ENCODE data around the gene SYT11. TPM values are rescaled to one million over a fixed set of nuclear protein-coding genes. Genes with fewer than 3 reads are reported as not detected.

Gene SYT11
- total and polyA plus RNA-seq, 7 experiments from 2014 or later = 0.39 to 22.9 (median 1.4) TPM

- H3K4me1 Mint-ChIP-seq = peaks cover 11 to 38% (median 21%) of the 10 kb centered on the region in 7 donors
- H3K27ac Mint-ChIP-seq = peak overlapping the region; percentile 90 to 99 (median 96)
- no peak for DNase-seq
- H3K36me3 Mint-ChIP-seq = peaks cover 6 to 31% (median 7%) of the 10 kb centered on the region in 5 donors
- CTCF ChIA-PET = interaction anchor here (0.6 kb wide), 1 partner anchor 141 kb away, joined by 3 read pairs; the partner anchor contains the start of gene UBQLN4
- no peaks in the 10 kb centered on the region for H3K9me3 Mint-ChIP-seq
- no peak overlapping the region for H3K4me3 ChIP-seq (ENCODE audit: low read length)
- H3K27me3 Mint-ChIP-seq = no peaks in the 10 kb centered on the region
- peak overlapping the region; percentile 80 for H3K27ac ChIP-seq (ENCODE audit: low read depth, low read length)
- H3K27me3 ChIP-seq (ENCODE audit: control insufficient read depth in 2 of 2, insufficient read depth in 2 of 2, low read length in 2 of 2) = no peaks in the 10 kb centered on the region
- peak overlapping the region; percentile 85 to 99 (median 96) for H3K4me3 Mint-ChIP-seq
- POLR2A ChIA-PET = interaction anchor here (0.7 kb wide), 1 partner anchor 1307 kb away, joined by 4 read pairs; no protein-coding TSS in a partner anchor
- peaks cover 14 to 46% (median 26%) of the 10 kb centered on the region in 3 experiments for H3K36me3 ChIP-seq (ENCODE audit: control insufficient read depth in 2 of 3, insufficient read depth in 3 of 3, low read length in 3 of 3)
- intact Hi-C loops (cut with micrococcal nuclease) = loop anchor here (5.0 to 10.0 kb wide), 2 partner anchors 587 to 590 kb away; partner anchors contain the start of gene RUSC1 (in 2 of the 2)
- no peaks in the 10 kb centered on the region for H3K9me3 ChIP-seq (ENCODE audit: control insufficient read depth in 2 of 3, low read length in 3 of 3)
- H3K4me1 ChIP-seq (ENCODE audit: control insufficient read depth in 2 of 2, insufficient read depth in 2 of 2, low read length in 2 of 2) = peaks cover 5 to 17% of the 10 kb centered on the region in 2 donors
- ATAC-seq = no peak
Observed at GRCh38 chr1:155912056-155912536, 52.7 kb downstream of the SYT11 start.

GRCh38 chr1:155913969-155914757 lies 54.8 kb downstream of the SYT11 start:
- peaks cover 5 to 17% of the 10 kb centered on the region in 2 donors for H3K4me1 ChIP-seq (ENCODE audit: control insufficient read depth in 2 of 2, insufficient read depth in 2 of 2, low read length in 2 of 2)
- H3K9me3 ChIP-seq (ENCODE audit: control insufficient read depth in 2 of 3, low read length in 3 of 3) = no peaks in the 10 kb centered on the region
- DNase-seq (no peak), ATAC-seq (no peak)
- no peaks in the 10 kb centered on the region for H3K27me3 Mint-ChIP-seq
- H3K27ac ChIP-seq (ENCODE audit: low read depth, low read length) = no peak overlapping the region
- peaks cover 11 to 29% (median 24%) of the 10 kb centered on the region in 7 donors for H3K4me1 Mint-ChIP-seq
- H3K27me3 ChIP-seq (ENCODE audit: control insufficient read depth in 2 of 2, insufficient read depth in 2 of 2, low read length in 2 of 2) = no peaks in the 10 kb centered on the region
- peak overlapping the region in 2 of 9 donors; percentile 62 to 64 for H3K27ac Mint-ChIP-seq
- POLR2A ChIA-PET = interaction anchor here (1.7 kb wide), 1 partner anchor 20 kb away, joined by 6 read pairs; the partner anchor contains the start of gene KHDC4
- H3K36me3 Mint-ChIP-seq = peaks cover 9 to 33% (median 18%) of the 10 kb centered on the region in 5 donors
- peaks cover 27 to 55% (median 42%) of the 10 kb centered on the region in 3 experiments for H3K36me3 ChIP-seq (ENCODE audit: control insufficient read depth in 2 of 3, insufficient read depth in 3 of 3, low read length in 3 of 3)
- H3K9me3 Mint-ChIP-seq = no peaks in the 10 kb centered on the region
- CTCF ChIA-PET = no interaction called here
- no peak overlapping the region for H3K4me3 ChIP-seq (ENCODE audit: low read length)
- intact Hi-C loops (cut with micrococcal nuclease) = loop anchor here (5.0 to 10.0 kb wide), 2 partner anchors 589 to 592 kb away; partner anchors contain the start of gene RUSC1 (in 2 of the 2)
- no peak overlapping the region for H3K4me3 Mint-ChIP-seq

DNA sequence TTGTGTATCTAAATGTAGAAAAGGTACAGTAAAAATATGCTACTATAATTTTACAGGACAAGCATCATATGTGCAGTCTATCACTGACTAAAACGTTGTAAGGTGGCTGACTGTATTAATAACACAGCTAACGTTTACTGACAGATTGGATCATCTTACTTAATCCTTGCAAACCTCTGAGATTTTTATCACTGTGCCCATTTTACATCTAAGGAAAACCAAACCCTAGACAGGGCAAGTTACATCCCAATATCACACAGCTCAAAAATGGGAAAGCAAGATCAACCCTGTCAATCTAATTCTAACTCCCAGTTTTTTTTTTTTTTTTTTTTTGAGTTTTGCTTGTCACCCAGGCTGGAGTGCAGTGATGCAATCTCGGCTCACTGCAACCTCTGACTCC lies 59.3 kb downstream of the SYT11 start:
- ChIA-PET POLR2A (interaction anchor here (0.8 to 1.4 kb wide), 3 partner anchors 13 to 65 kb away, joined by 3 to 4 read pairs (median 4); partner anchors contain the start of gene ARHGEF2), CTCF (no interaction called here)
- Mint-ChIP-seq H3K27me3 (no peaks in the 10 kb centered on the region), H3K4me1 (peaks cover 0 to 15% (median 0%) of the 10 kb centered on the region in 7 donors), H3K36me3 (peaks cover 16 to 59% (median 35%) of the 10 kb centered on the region in 5 donors), H3K4me3 (no peak overlapping the region), H3K9me3 (no peaks in the 10 kb centered on the region), H3K27ac (peak overlapping the region in 1 of 9 donors; percentile 22)
- Histone ChIP-seq H3K4me3 (ENCODE audit: low read length) (no peak overlapping the region), H3K36me3 (ENCODE audit: control insufficient read depth in 2 of 3, insufficient read depth in 3 of 3, low read length in 3 of 3) (peaks cover 43 to 90% (median 72%) of the 10 kb centered on the region in 3 experiments), H3K27me3 (ENCODE audit: control insufficient read depth in 2 of 2, insufficient read depth in 2 of 2, low read length in 2 of 2) (no peaks in the 10 kb centered on the region), H3K4me1 (ENCODE audit: control insufficient read depth in 2 of 2, insufficient read depth in 2 of 2, low read length in 2 of 2) (no peaks in the 10 kb centered on the region), H3K9me3 (ENCODE audit: control insufficient read depth in 2 of 3, low read length in 3 of 3) (no peaks in the 10 kb centered on the region), H3K27ac (ENCODE audit: low read depth, low read length) (no peak overlapping the region)
- no peak for DNase-seq
- ATAC-seq = no peak
- intact Hi-C loops (cut with micrococcal nuclease) = loop anchor here in 1 of 2 donors (10.0 kb wide), 1 partner anchor 594 kb away; the partner anchor contains the start of gene RUSC1

GRCh38 chr1:155919801-155920200 lies 60.4 kb downstream of the SYT11 start:
- Mint-ChIP-seq H3K27ac (peak overlapping the region in 1 of 9 donors; percentile 4), H3K36me3 (peaks cover 16 to 55% (median 36%) of the 10 kb centered on the region in 5 donors), H3K27me3 (no peaks in the 10 kb centered on the region), H3K9me3 (no peaks in the 10 kb centered on the region), H3K4me1 (peaks cover 0 to 16% (median 0%) of the 10 kb centered on the region in 7 donors), H3K4me3 (no peak overlapping the region)
- Histone ChIP-seq H3K9me3 (ENCODE audit: control insufficient read depth in 2 of 3, low read length in 3 of 3) (no peaks in the 10 kb centered on the region), H3K4me1 (ENCODE audit: control insufficient read depth in 2 of 2, insufficient read depth in 2 of 2, low read length in 2 of 2) (no peaks in the 10 kb centered on the region), H3K36me3 (ENCODE audit: control insufficient read depth in 2 of 3, insufficient read depth in 3 of 3, low read length in 3 of 3) (peaks cover 47 to 86% (median 63%) of the 10 kb centered on the region in 3 experiments), H3K27ac (ENCODE audit: low read depth, low read length) (no peak overlapping the region), H3K27me3 (ENCODE audit: control insufficient read depth in 2 of 2, insufficient read depth in 2 of 2, low read length in 2 of 2) (no peaks in the 10 kb centered on the region), H3K4me3 (ENCODE audit: low read length) (no peak overlapping the region)
- DNase-seq = no peak
- ChIA-PET POLR2A (interaction anchor here (1.7 kb wide), 1 partner anchor 11 kb away, joined by 7 read pairs; no protein-coding TSS in a partner anchor), CTCF (no interaction called here)
- intact Hi-C loops (cut with micrococcal nuclease) = loop anchor here in 1 of 2 donors (10.0 kb wide), 1 partner anchor 595 kb away; the partner anchor contains the start of gene RUSC1
- no peak for ATAC-seq

DNA sequence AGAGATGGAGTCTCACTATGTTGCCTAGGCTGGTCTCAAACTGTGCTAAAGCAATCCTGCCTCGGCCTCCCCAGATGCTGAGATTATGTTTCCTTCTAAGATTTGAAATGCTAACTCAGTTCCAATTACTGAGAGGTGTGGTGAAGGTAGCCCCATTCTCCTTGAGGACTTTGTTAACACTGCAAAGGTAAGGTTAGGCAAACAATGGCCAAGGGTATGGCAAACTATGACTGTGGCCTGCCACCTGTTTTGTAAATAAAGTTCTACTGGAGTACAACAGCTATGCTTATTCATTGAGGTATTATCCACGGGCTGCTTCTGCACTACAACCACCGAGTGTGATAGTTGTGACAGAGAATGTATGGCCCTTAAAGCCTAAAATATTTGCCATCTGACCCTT lies 61.4 kb downstream of the SYT11 start:
- no peak for DNase-seq
- H3K9me3 ChIP-seq (ENCODE audit: control insufficient read depth in 2 of 3, low read length in 3 of 3) = no peaks in the 10 kb centered on the region
- H3K4me3 Mint-ChIP-seq = no peak overlapping the region
- no peaks in the 10 kb centered on the region for H3K27me3 Mint-ChIP-seq
- H3K4me1 ChIP-seq (ENCODE audit: control insufficient read depth in 2 of 2, insufficient read depth in 2 of 2, low read length in 2 of 2) = no peaks in the 10 kb centered on the region
- no peak overlapping the region for H3K27ac ChIP-seq (ENCODE audit: low read depth, low read length)
- peaks cover 16 to 56% (median 42%) of the 10 kb centered on the region in 5 donors for H3K36me3 Mint-ChIP-seq
- no peak for ATAC-seq
- no peaks in the 10 kb centered on the region for H3K27me3 ChIP-seq (ENCODE audit: control insufficient read depth in 2 of 2, insufficient read depth in 2 of 2, low read length in 2 of 2)
- no peak overlapping the region for H3K4me3 ChIP-seq (ENCODE audit: low read length)
- ChIA-PET CTCF (interaction anchor here (1.0 to 1.6 kb wide), 2 partner anchors 11 to 70 kb away, joined by 3 read pairs; no protein-coding TSS in a partner anchor), POLR2A (interaction anchor here (0.9 to 1.7 kb wide), 2 partner anchors 10 to 13 kb away, joined by 3 to 7 read pairs; partner anchors contain the start of gene KHDC4)
- peaks cover 0 to 16% (median 4%) of the 10 kb centered on the region in 7 donors for H3K4me1 Mint-ChIP-seq
- peaks cover 0 to 2% (median 0%) of the 10 kb centered on the region in 11 donors for H3K9me3 Mint-ChIP-seq
- peak overlapping the region in 1 of 9 donors; percentile 19 for H3K27ac Mint-ChIP-seq
- peaks cover 56 to 88% (median 64%) of the 10 kb centered on the region in 3 experiments for H3K36me3 ChIP-seq (ENCODE audit: control insufficient read depth in 2 of 3, insufficient read depth in 3 of 3, low read length in 3 of 3)
- intact Hi-C loops (cut with micrococcal nuclease) = no loop called here

- ChIA-PET CTCF (no interaction called here), POLR2A (no interaction called here)
- Histone ChIP-seq H3K36me3 (ENCODE audit: control insufficient read depth in 2 of 3, insufficient read depth in 3 of 3, low read length in 3 of 3) (peaks cover 58 to 88% (median 66%) of the 10 kb centered on the region in 3 experiments), H3K9me3 (ENCODE audit: control insufficient read depth in 2 of 3, low read length in 3 of 3) (no peaks in the 10 kb centered on the region), H3K4me3 (ENCODE audit: low read length) (no peak overlapping the region), H3K4me1 (ENCODE audit: control insufficient read depth in 2 of 2, insufficient read depth in 2 of 2, low read length in 2 of 2) (peaks cover 5% of the 10 kb centered on the region in 2 donors), H3K27ac (ENCODE audit: low read depth, low read length) (no peak overlapping the region), H3K27me3 (ENCODE audit: control insufficient read depth in 2 of 2, insufficient read depth in 2 of 2, low read length in 2 of 2) (no peaks in the 10 kb centered on the region)
- ATAC-seq = no peak
- no peak for DNase-seq
- H3K4me1 Mint-ChIP-seq = peaks cover 8 to 27% (median 16%) of the 10 kb centered on the region in 7 donors
- peak overlapping the region in 4 of 9 donors; percentile 0 to 80 (median 34) for H3K27ac Mint-ChIP-seq
- H3K27me3 Mint-ChIP-seq = no peaks in the 10 kb centered on the region
- intact Hi-C loops (cut with micrococcal nuclease) = no loop called here
- no peak overlapping the region for H3K4me3 Mint-ChIP-seq
- H3K36me3 Mint-ChIP-seq = peaks cover 12 to 54% (median 44%) of the 10 kb centered on the region in 5 donors
- peaks cover 0 to 2% (median 0%) of the 10 kb centered on the region in 11 donors for H3K9me3 Mint-ChIP-seq
Observed at GRCh38 chr1:155925506-155925905, 66.1 kb downstream of the SYT11 start.

Data from naive thymus-derived CD4-positive, alpha-beta T cell (primary cell).